Panc1 (cell line): ENCODE data around the gene PYGM. TPM values are rescaled to one million over a fixed set of nuclear protein-coding genes. Genes with fewer than 3 reads are reported as not detected.

Experiments
- ATAC-seq: fragments of 200-7000 bp; cut with Tn5 transposase; 2 replicates; pipeline ENCODE4 v1.9.1; 2020; ENCODE audit warnings: mild to moderate bottlenecking, moderate library complexity
- BruUV-seq: library from RNA; stranded (reverse); fragments of 400-500 nt; replicated peaks from 2 replicates; lab custom pipeline; 2021; lab: Mats Ljungman, UMichigan
- CTCF ChIA-PET: fragments of 300-600 bp; sonication (Branson Sonifier 250); formaldehyde crosslinking; loops from one replicate; lab custom pipeline; 2022; ENCODE audit warnings: antibody characterized with exemption; lab: Charles Lee
- POLR2A ChIA-PET: fragments of 300-600 bp; sonication (Branson Sonifier 250); formaldehyde crosslinking; loops from one replicate; lab custom pipeline; 2022; ENCODE audit warnings: antibody characterized with exemption; lab: Charles Lee
- DNase-seq: peaks from one replicate; pipeline ENCODE4 v3.0.0-alpha.2; 2010; ENCODE audit warnings: low read depth, low spot score
- H3K27ac ChIP-seq: 2 replicates; pipeline ENCODE4 v1.5.1; 2011; ENCODE audit warnings: mild to moderate bottlenecking, low read length, inconsistent platforms
- H3K27me3 ChIP-seq: fragments of 200-500 bp; sonication (Bioruptor generic); 2 replicates; pipeline ENCODE4 v1.6.0; 2014; ENCODE audit warnings: low read length, inconsistent platforms; ENCODE audit not compliant: control insufficient read depth, insufficient read depth
- H3K36me3 ChIP-seq: fragments of 200-500 bp; sonication (Bioruptor generic); 2 replicates; pipeline ENCODE4 v1.5.1; 2014; ENCODE audit warnings: inconsistent platforms, mild to moderate bottlenecking, low read length, moderate library complexity; ENCODE audit not compliant: control insufficient read depth, insufficient read depth
- H3K4me1 ChIP-seq: 2 replicates; pipeline ENCODE4 v1.5.1; 2011; ENCODE audit warnings: inconsistent platforms, mild to moderate bottlenecking, low read length, moderate library complexity; ENCODE audit not compliant: control insufficient read depth, insufficient read depth
- H3K4me3 ChIP-seq, 2 experiments: 2 replicates each; pipeline ENCODE4 v1.5.1; 2011 to 2012; ENCODE audit warnings: low read depth in 2 of 2, low read length in 2 of 2, mild to moderate bottlenecking in 2 of 2, inconsistent platforms in 1 of 2, moderate library complexity in 1 of 2
- H3K9me3 ChIP-seq: fragments of 200-500 bp; sonication (Bioruptor generic); 2 replicates; pipeline ENCODE4 v1.5.1; 2014; ENCODE audit warnings: low read depth, mild to moderate bottlenecking, inconsistent platforms, low read length, moderate library complexity; ENCODE audit not compliant: control insufficient read depth, insufficient read depth
- CTCF ChIP-seq: fragments of 450-650 bp; IDR thresholded peaks from 2 replicates; pipeline ENCODE4 v1.5.1; 2017; ENCODE audit warnings: mild to moderate bottlenecking
- POLR2AphosphoS5 ChIP-seq: IDR thresholded peaks from 2 replicates; pipeline ENCODE4 v1.6.1; 2012; ENCODE audit warnings: mild to moderate bottlenecking, low read depth, low read length, moderate library complexity
- REST ChIP-seq, 2 experiments: IDR thresholded peaks; 2 replicates each; pipeline ENCODE4 v1.6.1; 2011 to 2012; ENCODE audit warnings: low read depth in 2 of 2, control low read depth in 1 of 2, low read length in 1 of 2, mild to moderate bottlenecking in 1 of 2, moderate library complexity in 1 of 2; ENCODE audit not compliant: insufficient read depth in 1 of 2
- SIN3A ChIP-seq: IDR thresholded peaks from 2 replicates; pipeline ENCODE4 v1.6.1; 2012; ENCODE audit warnings: low read depth, mild to moderate bottlenecking, low read length, moderate library complexity, borderline replicate concordance; ENCODE audit not compliant: insufficient read depth
- TCF7L2 ChIP-seq: IDR thresholded peaks from 2 replicates; pipeline ENCODE4 v1.6.1; 2011; ENCODE audit warnings: mild to moderate bottlenecking, low read depth, low read length, inconsistent platforms
- in situ Hi-C: cut with HindIII; loops from 2 replicates; pipeline ENCODE4 v1.10.0; 2016; ENCODE audit warnings: low sequenced_read_pairs, low pct_unique_long_range_greater_than_20kb
- intact Hi-C: fragments of 100-400 bp; cut with micrococcal nuclease; formaldehyde crosslinking; loops from one replicate; pipeline ENCODE4 v1.10.0; 2022; ENCODE audit not compliant: unreplicated experiment
- total RNA-seq: library from RNA; stranded (reverse); gene quantifications from one replicate; pipeline ENCODE4 v1.2.1, GENCODE V29; 2021; ENCODE audit not compliant: unreplicated experiment

Gene PYGM
- total RNA-seq, 1 experiment from 2014 or later, result 0.39 TPM

DNA sequence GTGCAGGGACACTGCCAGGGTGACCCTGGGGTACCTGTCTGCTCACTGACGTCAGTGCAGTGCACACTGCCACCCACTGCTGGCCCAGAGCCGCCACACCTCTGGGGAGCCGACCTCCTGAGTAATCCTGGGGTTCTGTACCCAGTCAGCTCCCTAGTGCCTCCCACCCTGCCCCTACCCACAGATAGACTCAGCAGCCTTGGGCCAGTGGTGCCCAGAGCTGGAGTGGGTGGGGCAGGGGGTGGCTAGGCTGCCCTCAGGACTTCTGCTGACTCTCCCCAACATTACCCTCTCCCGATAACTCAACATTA, 42.6 kb downstream of the PYGM start:
- no peaks in the 10 kb centered on the region for H3K36me3 ChIP-seq
- no TSS peak for BruUV-seq
- H3K9me3 ChIP-seq, result no peaks in the 10 kb centered on the region
- ChIA-PET POLR2A (no interaction called here), CTCF (no interaction called here)
- intact Hi-C loops, result no loop called here
- H3K4me3 ChIP-seq, result no peak overlapping the region
- no peak overlapping the region for H3K27ac ChIP-seq
- H3K27me3 ChIP-seq, result peaks cover 2% of the 10 kb centered on the region; the same call in 1 of the 2 replicates
- TF ChIP-seq REST (IDR thresholded peaks at IDR 0.05; ENCODE audit: insufficient read depth in 1 of 2, low read depth in 2 of 2, low read length in 1 of 2), result no peak
- no peak for TF ChIP-seq TCF7L2
- TF ChIP-seq POLR2AphosphoS5, result no peak
- peaks cover 5% of the 10 kb centered on the region; the same call in 1 of the 2 replicates for H3K4me1 ChIP-seq
- in situ Hi-C loops, result no loop called here
- DNase-seq (no peak), ATAC-seq (no peak)

- no TSS peak for BruUV-seq
- Histone ChIP-seq H3K27me3 (peaks cover 2% of the 10 kb centered on the region; the same call in 1 of the 2 replicates), H3K36me3 (no peaks in the 10 kb centered on the region), H3K4me1 (peaks cover 5% of the 10 kb centered on the region; the same call in 1 of the 2 replicates), H3K27ac (no peak overlapping the region), H3K9me3 (no peaks in the 10 kb centered on the region), H3K4me3 (no peak overlapping the region)
- intact Hi-C loops (no loop called here), in situ Hi-C loops (no loop called here)
- POLR2A ChIA-PET, result no interaction called here
- ATAC-seq (no peak), DNase-seq (no peak)
- no peak for TF ChIP-seq SIN3A
- no peak for TF ChIP-seq REST (IDR thresholded peaks at IDR 0.05; ENCODE audit: insufficient read depth in 1 of 2, low read depth in 2 of 2, low read length in 1 of 2)
- TF ChIP-seq CTCF, result no peak
- no peak for TF ChIP-seq TCF7L2
- TF ChIP-seq POLR2AphosphoS5, result no peak
- CTCF ChIA-PET, result interaction anchor here (0.5 to 0.7 kb wide), 3 partner anchors 28 to 1071 kb away, joined by 3 to 7 read pairs (median 5); no protein-coding TSS in a partner anchor
These were observed 43.1 kb downstream of the PYGM start for GRCh38 chr11:64716473-64717267.
